IgD-negative memory B cell (primary cell): ENCODE measurements around the gene BTBD17. TPM values are rescaled to one million over a fixed set of nuclear protein-coding genes. Genes with fewer than 3 reads are reported as not detected.
"Not testable (repeated sequence)": the region's sequence is repeated elsewhere in the genome, so short reads cannot be mapped to it uniquely, and the experiment has no call there.

Experiments
- H3K27ac Mint-ChIP-seq, 3 donors: one replicate each; pipeline ENCODE4 v1.8.0; 2020 to 2022; ENCODE audit warnings: mild to moderate bottlenecking in 3 of 3, mixed read lengths in 3 of 3, moderate library complexity in 1 of 3
- H3K27me3 Mint-ChIP-seq: one replicate; pipeline ENCODE4 v1.8.0; 2021; ENCODE audit warnings: mixed read lengths
- H3K36me3 Mint-ChIP-seq: one replicate; pipeline ENCODE4 v1.8.0; 2020; ENCODE audit warnings: mild to moderate bottlenecking, mixed read lengths
- H3K4me1 Mint-ChIP-seq, 3 donors: one replicate each; pipeline ENCODE4 v1.8.0; 2020 to 2022; ENCODE audit warnings: mixed read lengths in 3 of 3, mild to moderate bottlenecking in 1 of 3
- H3K4me3 Mint-ChIP-seq, 4 donors: one replicate each; pipeline ENCODE4 v1.8.0; 2020 to 2022; ENCODE audit warnings: mild to moderate bottlenecking in 4 of 4, mixed read lengths in 4 of 4, moderate library complexity in 3 of 4
- H3K9me3 Mint-ChIP-seq, 3 donors: one replicate each; pipeline ENCODE4 v1.8.0; 2020 to 2021; ENCODE audit warnings: mixed read lengths in 3 of 3, mild to moderate bottlenecking in 1 of 3
- polyA plus RNA-seq: library from polyadenylated mRNA; unstranded; fragments of 300-500 nt; fragmentation: Illumina TruSeq; gene quantifications from one replicate; pipeline ENCODE4 v1.2.3, GENCODE V29; 2021

BTBD17 gene, protein sequence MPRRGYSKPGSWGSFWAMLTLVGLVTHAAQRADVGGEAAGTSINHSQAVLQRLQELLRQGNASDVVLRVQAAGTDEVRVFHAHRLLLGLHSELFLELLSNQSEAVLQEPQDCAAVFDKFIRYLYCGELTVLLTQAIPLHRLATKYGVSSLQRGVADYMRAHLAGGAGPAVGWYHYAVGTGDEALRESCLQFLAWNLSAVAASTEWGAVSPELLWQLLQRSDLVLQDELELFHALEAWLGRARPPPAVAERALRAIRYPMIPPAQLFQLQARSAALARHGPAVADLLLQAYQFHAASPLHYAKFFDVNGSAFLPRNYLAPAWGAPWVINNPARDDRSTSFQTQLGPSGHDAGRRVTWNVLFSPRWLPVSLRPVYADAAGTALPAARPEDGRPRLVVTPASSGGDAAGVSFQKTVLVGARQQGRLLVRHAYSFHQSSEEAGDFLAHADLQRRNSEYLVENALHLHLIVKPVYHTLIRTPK
- not detected for polyA plus RNA-seq

DNA sequence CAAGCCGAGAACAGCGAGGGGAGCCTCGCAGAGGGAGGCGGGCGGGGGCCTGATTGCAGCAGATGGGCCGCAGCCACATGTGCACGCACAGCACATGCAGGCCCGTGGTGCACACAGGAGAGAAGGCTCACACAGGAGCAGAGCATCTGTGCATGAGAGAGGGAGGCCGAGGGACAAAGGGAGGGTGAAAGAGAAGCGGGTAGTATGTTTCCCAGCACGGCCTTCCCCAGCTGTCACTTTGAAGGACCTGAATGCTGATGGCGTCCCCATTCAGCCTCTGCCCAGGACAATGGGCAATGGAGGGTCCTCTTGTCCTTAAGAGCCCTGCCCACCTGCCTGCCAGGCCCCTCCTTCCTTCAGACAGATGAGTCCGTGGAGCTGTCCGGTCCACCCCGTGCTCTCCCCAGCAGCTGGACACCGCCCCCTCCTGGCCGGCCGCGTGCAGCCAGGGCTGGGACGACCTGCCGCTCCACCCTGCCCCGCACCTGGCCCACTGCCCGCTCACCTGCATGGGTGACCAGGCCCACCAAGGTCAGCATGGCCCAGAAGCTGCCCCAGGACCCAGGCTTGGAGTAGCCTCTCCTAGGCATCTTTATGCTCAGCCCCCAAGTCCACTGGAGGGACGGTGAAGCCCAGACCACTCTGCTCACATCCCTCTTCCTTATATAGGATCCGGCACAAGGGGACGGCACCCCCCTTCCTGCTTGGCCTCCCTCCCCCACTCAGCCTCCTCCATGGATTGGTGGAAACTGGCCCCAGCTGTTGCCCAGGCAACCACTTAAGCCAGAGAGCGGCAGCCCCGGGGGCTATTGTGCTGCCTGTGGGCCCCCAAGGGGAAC, at the start of gene BTBD17:
Gene BTBD17 (minus strand): TSS at position 639 of the 839 bp plus-strand sequence. CDS start 49 bp downstream, at position 590.
- H3K4me1 Mint-ChIP-seq = peaks cover 0 to 2% (median 2%) of the 10 kb centered on the region in 3 donors
- no peak within 1 kb of the TSS for H3K4me3 Mint-ChIP-seq
- H3K9me3 Mint-ChIP-seq = no peaks in the 10 kb centered on the region
- no peaks in the 10 kb centered on the region for H3K36me3 Mint-ChIP-seq
- peak within 1 kb of the TSS in 1 of 3 donors; percentile 80 for H3K27ac Mint-ChIP-seq
- H3K27me3 Mint-ChIP-seq = peaks cover 24% of the 10 kb centered on the region

DNA sequence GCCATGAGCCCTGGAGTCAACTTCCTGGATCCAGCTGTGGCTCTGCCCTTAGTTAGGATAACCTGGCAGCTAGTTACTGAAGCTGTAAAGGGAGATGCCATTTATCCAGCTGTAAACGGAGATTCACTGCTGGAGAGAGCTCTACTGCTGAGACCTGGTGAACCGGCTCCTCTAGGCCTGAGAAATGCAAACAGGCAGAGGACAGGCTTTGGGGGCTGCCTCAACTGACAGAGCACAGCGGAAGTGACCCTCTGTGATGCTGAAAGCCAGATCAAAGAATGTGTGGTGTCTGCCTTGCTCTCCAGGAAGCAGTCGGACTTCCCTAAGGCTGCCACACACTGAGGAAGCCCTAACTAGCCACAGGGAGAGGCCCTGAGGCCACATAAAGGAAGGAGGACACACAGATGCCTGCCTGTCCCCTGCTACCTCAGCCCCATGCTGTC, 48.4 kb upstream of the BTBD17 start:
- Mint-ChIP-seq H3K27ac (no peak overlapping the region), H3K27me3 (peaks cover 10% of the 10 kb centered on the region), H3K36me3 (no peaks in the 10 kb centered on the region), H3K4me1 (peaks cover 0 to 1% (median 0%) of the 10 kb centered on the region in 3 donors), H3K9me3 (peaks cover 0 to 2% (median 2%) of the 10 kb centered on the region in 3 donors), H3K4me3 (no peak overlapping the region)

DNA sequence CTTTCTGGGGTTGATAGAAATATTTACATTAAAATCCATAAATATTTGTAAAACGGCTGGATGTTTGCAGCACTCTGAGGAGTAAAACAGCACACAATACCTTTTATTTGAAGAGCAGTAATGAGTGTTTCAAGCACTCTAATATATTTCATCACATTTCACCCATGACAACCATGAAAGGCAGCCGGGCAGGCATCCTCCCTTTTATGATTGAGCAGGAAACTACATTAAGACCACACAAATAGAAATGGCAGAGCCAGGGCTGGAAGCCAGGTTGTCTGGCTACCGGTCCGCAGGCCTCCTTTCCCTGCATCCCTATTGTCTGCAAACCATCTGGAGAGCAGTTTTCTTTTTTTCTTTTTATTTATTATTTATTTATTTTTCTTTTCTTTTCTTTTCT, 47.1 kb upstream of the BTBD17 start:
- no peak overlapping the region for H3K4me3 Mint-ChIP-seq
- H3K27ac Mint-ChIP-seq = no peak overlapping the region
- peaks cover 10% of the 10 kb centered on the region for H3K27me3 Mint-ChIP-seq
- H3K4me1 Mint-ChIP-seq = peaks cover 0 to 1% (median 0%) of the 10 kb centered on the region in 3 donors
- H3K36me3 Mint-ChIP-seq = no peaks in the 10 kb centered on the region
- peaks cover 0 to 2% (median 2%) of the 10 kb centered on the region in 3 donors for H3K9me3 Mint-ChIP-seq

DNA sequence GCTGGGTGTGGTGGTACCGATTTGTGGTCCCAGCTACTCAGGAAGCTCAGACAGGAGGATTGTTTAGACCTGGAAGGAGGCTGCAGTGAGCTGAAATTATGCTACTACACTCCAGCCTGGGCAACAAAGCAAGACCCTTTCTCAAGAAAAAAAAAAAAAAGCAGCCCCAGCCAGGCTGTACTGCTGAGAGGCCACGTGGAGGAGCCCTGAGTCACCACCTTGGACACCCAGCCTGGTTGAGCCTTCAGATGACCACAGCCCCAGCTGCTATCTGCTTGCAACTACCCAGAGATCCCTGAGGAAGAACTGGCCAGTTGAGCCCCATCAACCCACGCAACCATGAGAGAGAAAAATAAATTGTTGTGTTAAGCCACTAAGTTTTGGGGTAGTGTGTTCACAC, 46.6 kb upstream of the BTBD17 start:
- no peak overlapping the region for H3K4me3 Mint-ChIP-seq
- H3K27ac Mint-ChIP-seq = no peak overlapping the region
- no peaks in the 10 kb centered on the region for H3K36me3 Mint-ChIP-seq
- peaks cover 9% of the 10 kb centered on the region for H3K27me3 Mint-ChIP-seq
- H3K4me1 Mint-ChIP-seq = peaks cover 0 to 1% (median 0%) of the 10 kb centered on the region in 3 donors
- peaks cover 0 to 2% (median 2%) of the 10 kb centered on the region in 3 donors for H3K9me3 Mint-ChIP-seq

DNA sequence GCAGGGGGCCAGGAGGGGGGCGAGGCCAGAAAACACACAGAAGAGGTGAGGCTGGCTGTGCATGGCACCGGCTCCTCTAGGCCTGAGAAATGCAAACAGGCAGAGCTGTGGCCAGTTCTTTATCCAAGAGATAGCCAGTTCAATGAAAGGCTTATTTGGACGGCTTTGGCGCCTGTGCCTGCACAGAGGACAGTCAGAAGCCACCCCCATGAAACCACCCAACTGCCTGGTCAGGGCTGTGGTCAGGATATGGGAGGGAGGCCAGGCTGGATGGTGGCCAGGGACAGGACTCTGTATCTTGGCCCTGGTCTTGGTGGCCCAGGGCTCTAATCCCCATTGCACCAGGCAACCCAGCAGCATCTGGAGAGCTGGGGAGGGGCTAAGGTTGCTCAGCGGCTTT, 45.7 kb upstream of the BTBD17 start:
- H3K4me1 Mint-ChIP-seq = peaks cover 0 to 1% (median 0%) of the 10 kb centered on the region in 3 donors
- no peak overlapping the region for H3K27ac Mint-ChIP-seq
- no peaks in the 10 kb centered on the region for H3K36me3 Mint-ChIP-seq
- peaks cover 8% of the 10 kb centered on the region for H3K27me3 Mint-ChIP-seq
- H3K9me3 Mint-ChIP-seq = peaks cover 0 to 2% (median 2%) of the 10 kb centered on the region in 3 donors
- no peak overlapping the region for H3K4me3 Mint-ChIP-seq

DNA sequence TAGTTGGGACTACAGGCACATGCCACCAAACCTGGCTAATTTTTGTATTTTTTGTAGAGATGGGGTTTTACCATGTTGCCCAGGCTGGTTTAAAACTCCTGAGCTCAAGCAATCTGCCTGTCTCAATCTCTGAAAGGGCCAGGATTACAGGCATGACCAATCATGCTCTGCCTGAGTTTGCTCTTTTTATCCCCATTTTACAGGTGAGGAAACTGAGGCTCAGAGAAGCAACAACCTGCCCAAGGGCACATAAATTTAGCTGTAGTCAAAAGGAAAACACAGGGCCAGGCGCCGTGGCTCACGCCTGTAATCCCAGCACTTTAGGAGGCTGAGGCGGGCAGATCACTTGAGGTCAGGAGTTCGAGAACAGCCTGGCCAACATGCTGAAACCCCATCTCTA, 43.6 kb upstream of the BTBD17 start:
- not testable (repeated sequence) for H3K27me3 Mint-ChIP-seq, H3K4me1 Mint-ChIP-seq, H3K36me3 Mint-ChIP-seq, H3K4me3 Mint-ChIP-seq, H3K9me3 Mint-ChIP-seq, H3K27ac Mint-ChIP-seq

DNA sequence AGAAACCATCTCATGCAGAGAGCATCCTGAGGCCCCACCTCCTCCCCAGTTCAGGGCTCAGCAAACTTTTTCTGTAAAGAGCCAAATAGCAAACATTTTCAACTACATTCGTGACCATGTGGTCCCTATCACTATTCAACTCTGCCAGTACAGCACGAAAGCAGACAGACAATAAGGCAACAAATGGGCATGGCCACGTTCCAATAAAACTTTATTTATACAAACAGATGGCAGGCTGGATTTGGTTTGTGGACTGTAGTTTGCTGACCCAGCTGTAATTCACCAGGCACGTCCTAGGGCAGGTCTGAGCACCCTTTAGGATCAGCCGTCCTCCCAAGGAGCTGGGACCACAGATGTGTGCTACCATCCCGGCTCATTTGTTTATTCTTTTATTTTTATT, 43.1 kb upstream of the BTBD17 start:
- H3K27me3 Mint-ChIP-seq = peaks cover 6% of the 10 kb centered on the region
- H3K9me3 Mint-ChIP-seq = peaks cover 0 to 3% (median 2%) of the 10 kb centered on the region in 3 donors
- no peak overlapping the region for H3K27ac Mint-ChIP-seq
- H3K4me3 Mint-ChIP-seq = no peak overlapping the region
- peaks cover 0 to 2% (median 0%) of the 10 kb centered on the region in 3 donors for H3K4me1 Mint-ChIP-seq
- H3K36me3 Mint-ChIP-seq = no peaks in the 10 kb centered on the region

DNA sequence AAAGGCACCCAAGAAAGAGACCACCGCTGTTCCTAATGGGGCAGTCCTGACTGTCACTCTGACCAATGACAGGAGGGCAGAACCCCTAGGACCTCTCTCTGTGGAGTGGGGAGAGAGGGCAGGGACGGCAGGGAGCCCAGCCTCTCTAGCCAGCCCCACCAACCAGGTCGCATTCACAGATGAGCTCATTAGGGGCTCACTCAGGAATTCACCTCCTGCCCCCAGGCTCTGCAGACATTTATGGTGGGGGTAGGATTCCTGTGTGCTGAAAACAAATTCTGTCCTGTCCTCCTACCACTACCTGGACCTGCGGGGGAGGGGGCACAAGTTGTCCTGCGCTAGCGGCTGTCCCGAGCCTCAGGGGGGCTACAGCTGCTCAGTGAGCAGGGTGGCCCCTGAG, 42.5 kb upstream of the BTBD17 start:
- Mint-ChIP-seq H3K9me3 (peaks cover 2 to 4% (median 3%) of the 10 kb centered on the region in 3 donors), H3K4me1 (peaks cover 0 to 2% (median 0%) of the 10 kb centered on the region in 3 donors), H3K4me3 (no peak overlapping the region), H3K27ac (no peak overlapping the region), H3K27me3 (peaks cover 6% of the 10 kb centered on the region), H3K36me3 (no peaks in the 10 kb centered on the region)

DNA sequence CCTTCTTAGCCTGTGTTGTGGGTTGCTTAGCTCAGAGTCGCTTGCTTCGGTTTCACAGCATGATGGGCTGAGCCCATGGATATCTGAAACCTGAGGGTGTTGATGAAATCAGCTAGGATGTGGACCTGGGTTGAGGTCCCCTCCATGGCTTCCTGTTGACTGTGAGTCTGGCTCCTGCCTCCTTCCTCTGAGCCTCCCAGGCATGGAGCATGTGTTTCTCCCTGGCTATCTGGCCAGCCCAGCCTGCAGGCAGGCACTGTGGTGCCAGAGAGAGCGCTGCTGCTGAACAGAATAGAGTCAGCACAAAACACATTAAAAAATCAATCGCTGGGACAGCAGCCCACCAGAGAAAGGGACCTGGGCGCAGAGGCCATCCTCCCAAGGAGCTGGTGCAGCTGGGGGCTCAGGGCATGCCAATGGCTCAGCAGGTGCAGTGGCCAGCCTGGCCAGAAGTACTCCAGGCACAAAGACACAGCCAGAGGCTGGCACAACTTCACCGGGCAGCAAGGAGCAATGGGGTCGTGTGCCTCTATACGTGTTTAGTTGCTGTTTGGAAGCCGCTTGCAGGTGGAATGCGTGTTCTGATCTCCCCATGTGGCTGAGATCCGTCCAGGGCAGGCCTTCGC, 42.0 kb upstream of the BTBD17 start:
- Mint-ChIP-seq H3K27me3 (peaks cover 6% of the 10 kb centered on the region), H3K9me3 (peaks cover 2 to 4% (median 3%) of the 10 kb centered on the region in 3 donors), H3K27ac (no peak overlapping the region), H3K36me3 (no peaks in the 10 kb centered on the region), H3K4me3 (no peak overlapping the region), H3K4me1 (peaks cover 0 to 2% (median 0%) of the 10 kb centered on the region in 3 donors)

DNA sequence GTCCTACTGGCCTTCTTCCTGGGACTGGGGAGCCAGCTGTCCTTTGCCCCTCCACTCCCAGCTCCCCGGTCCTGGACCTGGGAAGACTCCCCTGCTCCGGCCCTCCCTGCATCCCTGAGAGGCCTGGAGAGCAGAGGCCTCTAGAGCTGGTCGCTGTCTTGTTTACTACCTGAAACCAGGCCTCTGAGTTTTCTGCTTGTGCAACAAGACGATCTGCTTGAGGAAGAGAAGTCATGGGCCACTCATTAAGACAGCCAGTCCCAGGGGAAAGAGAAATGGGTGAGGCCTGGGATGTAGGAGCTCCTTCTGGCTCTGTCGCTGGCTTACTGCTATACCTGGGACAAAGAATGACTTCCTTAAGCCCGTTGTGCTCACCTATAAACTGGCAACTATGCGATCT, 40.4 kb upstream of the BTBD17 start:
- Mint-ChIP-seq H3K9me3 (peaks cover 2 to 4% (median 3%) of the 10 kb centered on the region in 3 donors), H3K36me3 (no peaks in the 10 kb centered on the region), H3K4me3 (no peak overlapping the region), H3K27me3 (peaks cover 6% of the 10 kb centered on the region), H3K4me1 (peaks cover 0 to 2% (median 0%) of the 10 kb centered on the region in 3 donors), H3K27ac (peak overlapping the region in 1 of 3 donors; percentile 49)

DNA sequence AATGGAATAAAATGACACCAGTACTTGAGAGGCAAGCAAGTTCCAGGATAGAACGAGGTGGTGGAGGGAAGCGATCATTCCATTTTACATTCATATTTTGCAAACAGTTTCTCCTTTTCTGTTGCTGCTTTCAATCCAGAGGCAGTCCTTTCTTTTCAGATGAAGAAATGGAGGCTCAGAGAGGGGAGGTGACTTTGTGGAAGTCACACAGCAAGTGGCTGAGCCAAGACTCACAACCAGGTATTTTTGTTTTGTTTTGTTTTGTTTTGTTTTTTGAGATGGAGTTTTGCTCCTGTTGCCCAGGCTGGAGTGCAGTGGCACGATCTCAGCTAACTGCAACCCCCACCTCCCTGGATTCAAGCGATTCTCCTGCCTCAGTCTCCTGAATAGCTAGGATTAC, 34.9 kb upstream of the BTBD17 start:
- Mint-ChIP-seq H3K27me3 (peaks cover 11% of the 10 kb centered on the region), H3K27ac (no peak overlapping the region), H3K9me3 (peaks cover 2 to 8% (median 3%) of the 10 kb centered on the region in 3 donors), H3K36me3 (no peaks in the 10 kb centered on the region), H3K4me1 (peaks cover 0 to 3% (median 0%) of the 10 kb centered on the region in 3 donors), H3K4me3 (no peak overlapping the region)

DNA sequence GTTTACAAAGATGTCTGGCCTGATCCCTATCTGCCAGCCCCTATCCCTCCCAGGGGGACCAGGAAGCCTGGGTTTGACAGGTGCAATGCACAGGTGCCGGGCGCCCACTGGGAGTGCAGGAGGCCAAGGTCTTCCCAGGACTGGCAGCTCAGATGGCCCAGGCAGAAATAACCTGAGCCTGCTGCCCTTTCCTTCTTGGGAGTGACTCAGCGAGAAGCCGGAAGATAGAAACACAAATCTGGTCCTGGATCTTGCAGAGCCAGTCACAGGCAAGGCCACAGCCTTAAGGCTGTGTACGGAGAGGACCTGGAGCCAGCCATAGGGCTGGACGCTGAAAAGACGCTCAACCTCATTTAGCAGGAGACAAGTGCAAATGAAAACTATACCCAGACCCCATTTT, 33.3 kb upstream of the BTBD17 start:
- Mint-ChIP-seq H3K4me3 (no peak overlapping the region), H3K4me1 (peaks cover 0 to 2% (median 0%) of the 10 kb centered on the region in 3 donors), H3K36me3 (no peaks in the 10 kb centered on the region), H3K9me3 (peaks cover 0 to 7% (median 3%) of the 10 kb centered on the region in 3 donors), H3K27me3 (peaks cover 7% of the 10 kb centered on the region), H3K27ac (no peak overlapping the region)

DNA sequence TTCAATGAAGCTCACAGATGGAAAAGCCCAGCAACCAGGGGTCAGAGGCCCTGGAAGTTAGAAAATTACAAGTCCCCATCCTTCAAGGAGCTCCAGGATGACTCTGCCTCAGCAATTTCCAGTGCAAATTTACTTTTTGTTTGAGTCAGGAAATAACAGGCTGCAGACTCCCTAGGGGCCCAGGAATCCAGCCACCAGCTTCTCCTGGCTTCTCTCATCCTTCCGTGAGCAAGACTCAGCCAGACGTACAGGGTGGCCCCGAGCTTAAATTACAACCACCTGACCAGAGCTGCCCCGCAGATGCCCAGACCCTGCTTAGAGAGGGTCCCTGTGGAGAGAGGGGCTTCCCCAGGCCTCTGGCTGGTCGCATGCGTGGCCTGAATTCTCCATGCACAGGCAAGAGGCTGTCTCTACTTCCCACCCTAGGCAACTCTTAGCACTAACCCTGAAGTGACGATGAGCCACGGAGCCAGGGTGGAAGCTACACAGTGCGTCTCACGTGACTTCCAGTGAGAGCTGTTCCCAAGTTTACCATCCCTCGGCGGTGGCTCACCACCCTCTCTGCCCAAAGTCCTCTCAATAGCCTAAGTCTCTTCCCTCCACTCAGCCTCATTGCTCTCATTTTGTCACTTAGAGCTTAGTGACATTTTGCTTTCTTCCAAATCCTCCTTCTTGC, 32.7 kb upstream of the BTBD17 start:
- Mint-ChIP-seq H3K36me3 (no peaks in the 10 kb centered on the region), H3K4me1 (peaks cover 0 to 2% (median 0%) of the 10 kb centered on the region in 3 donors), H3K27me3 (peaks cover 7% of the 10 kb centered on the region), H3K9me3 (peaks cover 0 to 3% (median under 1%) of the 10 kb centered on the region in 3 donors), H3K4me3 (no peak overlapping the region), H3K27ac (no peak overlapping the region)

DNA sequence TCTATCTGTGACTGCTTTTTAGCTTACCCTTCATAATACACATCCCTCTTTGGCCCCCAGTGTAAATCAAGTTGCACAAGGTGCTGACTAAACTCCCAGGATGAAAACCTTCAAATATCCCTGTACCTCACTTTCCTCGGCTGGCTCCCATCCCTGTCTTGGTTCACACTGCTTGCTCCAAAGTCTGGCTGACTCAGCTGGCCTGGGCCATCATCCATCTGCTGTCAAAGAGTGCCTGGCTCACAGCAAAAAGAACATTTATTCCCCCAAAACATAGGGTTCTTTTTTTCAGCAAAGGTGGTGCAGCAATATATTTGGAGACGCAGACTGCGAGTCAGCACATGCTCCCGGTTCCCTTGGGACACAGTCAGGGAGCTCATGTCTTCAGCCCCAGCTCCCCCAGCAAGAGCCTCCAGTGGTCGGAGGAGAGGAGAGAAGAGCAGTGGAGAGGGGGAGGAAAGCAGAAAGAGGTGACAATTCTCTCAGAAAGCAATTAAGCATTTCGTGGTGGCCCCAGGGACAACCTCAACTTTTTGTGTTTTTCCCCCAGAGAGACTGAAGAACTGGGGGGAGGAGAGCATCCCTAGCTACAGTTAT, 31.8 kb upstream of the BTBD17 start:
- H3K4me3 Mint-ChIP-seq = no peak overlapping the region
- no peak overlapping the region for H3K27ac Mint-ChIP-seq
- no peaks in the 10 kb centered on the region for H3K36me3 Mint-ChIP-seq
- peaks cover 7% of the 10 kb centered on the region for H3K27me3 Mint-ChIP-seq
- H3K4me1 Mint-ChIP-seq = peaks cover 0 to 2% (median 0%) of the 10 kb centered on the region in 3 donors
- peaks cover 0 to 3% (median 0%) of the 10 kb centered on the region in 3 donors for H3K9me3 Mint-ChIP-seq
